HCT116 (cell line): ENCODE data around the gene TRHDE.

ENCODE experiments used
- EZH2 ChIP-seq: fragments of 200-600 bp; sonication (generic); IDR thresholded peaks from 2 replicates; pipeline ENCODE4 v1.6.1; 2017; ENCODE audit warnings: antibody characterized with exemption, mixed run types
- EZH2phosphoT487 ChIP-seq: fragments of 200-600 bp; IDR thresholded peaks from 2 replicates; pipeline ENCODE4 v1.6.1; 2018; ENCODE audit warnings: antibody characterized with exemption, borderline replicate concordance
- POLR2A ChIP-seq: IDR thresholded peaks from 2 replicates; pipeline ENCODE4 v1.7.0; 2011; ENCODE audit warnings: borderline replicate concordance; ENCODE audit not compliant: insufficient read depth, insufficient read length; ENCODE audit errors: extremely low read depth
- SP1 ChIP-seq: IDR thresholded peaks from 2 replicates; pipeline ENCODE4 v1.6.1; 2012; ENCODE audit warnings: low read depth
- TCF7L2 ChIP-seq: IDR thresholded peaks from 2 replicates; pipeline ENCODE4 v1.7.0; 2011; ENCODE audit warnings: borderline replicate concordance, inconsistent platforms; ENCODE audit not compliant: insufficient read depth, insufficient read length; ENCODE audit errors: extremely low read depth
- TF ChIP-seq, protein P1 (sequence below), 3 experiments: fragments of 200-600 bp in 1 of 3; sonication (generic) in 1 of 3; IDR thresholded peaks in 2 of 3; conservative IDR thresholded peaks in 1 of 3; 2 replicates each; pipeline ENCODE4 v1.5.1; 2012 to 2017; ENCODE audit warnings: low read depth in 2 of 3, low read length in 2 of 3, antibody characterized with exemption in 1 of 3, borderline replicate concordance in 1 of 3, control low read depth in 1 of 3, mild to moderate bottlenecking in 1 of 3, mixed read lengths in 1 of 3, mixed run types in 1 of 3, moderate library complexity in 1 of 3; ENCODE audit not compliant: insufficient read depth in 1 of 3

DNA sequence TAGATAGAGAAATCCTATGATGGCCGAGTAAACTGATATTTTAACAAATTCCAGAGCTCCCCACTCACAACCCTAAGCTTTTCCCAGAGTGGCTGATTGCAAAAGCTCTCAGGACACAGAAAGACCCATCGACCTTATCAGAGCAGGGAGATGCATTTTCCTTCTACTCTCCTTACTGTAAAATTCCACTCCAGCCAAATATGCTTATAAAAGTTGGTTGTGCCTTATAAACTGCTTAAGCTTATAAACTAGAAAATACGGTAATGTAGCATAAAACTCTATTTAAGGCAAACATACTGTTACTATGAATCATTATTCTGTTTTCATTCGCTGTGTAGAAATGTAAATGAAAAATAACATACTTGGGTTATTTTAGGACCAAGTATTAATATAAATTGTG, 41.6 kb upstream of the TRHDE start:
- TF ChIP-seq SP1 (no peak), EZH2 (no peak), POLR2A (no peak), EZH2phosphoT487 (no peak), TCF7L2 (no peak)
- TF ChIP-seq, protein P1, sequence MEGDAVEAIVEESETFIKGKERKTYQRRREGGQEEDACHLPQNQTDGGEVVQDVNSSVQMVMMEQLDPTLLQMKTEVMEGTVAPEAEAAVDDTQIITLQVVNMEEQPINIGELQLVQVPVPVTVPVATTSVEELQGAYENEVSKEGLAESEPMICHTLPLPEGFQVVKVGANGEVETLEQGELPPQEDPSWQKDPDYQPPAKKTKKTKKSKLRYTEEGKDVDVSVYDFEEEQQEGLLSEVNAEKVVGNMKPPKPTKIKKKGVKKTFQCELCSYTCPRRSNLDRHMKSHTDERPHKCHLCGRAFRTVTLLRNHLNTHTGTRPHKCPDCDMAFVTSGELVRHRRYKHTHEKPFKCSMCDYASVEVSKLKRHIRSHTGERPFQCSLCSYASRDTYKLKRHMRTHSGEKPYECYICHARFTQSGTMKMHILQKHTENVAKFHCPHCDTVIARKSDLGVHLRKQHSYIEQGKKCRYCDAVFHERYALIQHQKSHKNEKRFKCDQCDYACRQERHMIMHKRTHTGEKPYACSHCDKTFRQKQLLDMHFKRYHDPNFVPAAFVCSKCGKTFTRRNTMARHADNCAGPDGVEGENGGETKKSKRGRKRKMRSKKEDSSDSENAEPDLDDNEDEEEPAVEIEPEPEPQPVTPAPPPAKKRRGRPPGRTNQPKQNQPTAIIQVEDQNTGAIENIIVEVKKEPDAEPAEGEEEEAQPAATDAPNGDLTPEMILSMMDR (IDR thresholded peaks at IDR 0.05 in 2 of 3, conservative IDR thresholded peaks at IDR 0.05 in 1 of 3; ENCODE audit: borderline replicate concordance in 1 of 3, insufficient read depth in 1 of 3, low read depth in 2 of 3, low read length in 2 of 3): no peak
